ENCODE results near the gene FBXO47.
"Not testable (repeated sequence)": the region's sequence is repeated elsewhere in the genome, so short reads cannot be mapped to it uniquely, and the experiment has no call there.

The FBXO47 gene

DNA sequence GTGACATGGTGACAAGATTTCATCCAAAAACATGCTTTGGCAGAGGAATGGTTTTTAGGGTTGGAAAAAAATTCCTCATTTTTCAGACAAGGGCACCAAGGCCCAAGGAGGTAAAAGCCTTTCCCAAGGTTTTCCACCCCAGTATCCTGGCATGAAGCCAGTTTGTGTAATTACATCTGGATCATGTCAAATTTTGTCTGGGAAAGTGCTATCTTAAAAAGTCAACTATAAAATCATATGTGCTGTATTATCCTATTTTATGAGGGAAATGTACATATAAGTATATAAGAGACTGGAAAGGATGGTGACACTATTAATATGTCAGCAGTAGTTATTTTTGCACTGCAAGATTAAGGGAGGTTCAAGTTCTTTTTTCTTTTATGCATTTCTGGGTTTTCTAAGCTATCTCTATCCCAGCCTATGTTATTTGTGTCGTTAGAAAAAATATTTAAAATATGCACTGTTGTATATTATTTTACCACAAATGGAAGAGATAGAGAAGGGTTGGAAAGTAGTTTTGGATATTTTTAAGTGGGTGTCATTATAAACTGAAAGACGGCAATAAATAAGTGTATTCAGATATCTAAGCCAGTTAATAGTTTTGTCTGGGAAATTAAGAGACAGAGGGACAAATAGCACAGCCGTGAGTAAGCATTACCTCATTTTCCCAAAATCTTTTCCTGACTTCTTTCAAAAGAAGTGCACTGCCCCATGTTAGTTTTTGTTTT is 13.5 kb upstream of the FBXO47 start:
- no peak overlapping the region for H3K4me3 ChIP-seq (replicated peaks; ENCODE audit: low read depth, low read length)
- TF ChIP-seq CTCF (IDR thresholded peaks at IDR 0.05; ENCODE audit: low read depth, low read length, missing control alignments) = no peak
- DNase-seq (ENCODE audit: extremely low read depth, low read depth) = no peak

DNA sequence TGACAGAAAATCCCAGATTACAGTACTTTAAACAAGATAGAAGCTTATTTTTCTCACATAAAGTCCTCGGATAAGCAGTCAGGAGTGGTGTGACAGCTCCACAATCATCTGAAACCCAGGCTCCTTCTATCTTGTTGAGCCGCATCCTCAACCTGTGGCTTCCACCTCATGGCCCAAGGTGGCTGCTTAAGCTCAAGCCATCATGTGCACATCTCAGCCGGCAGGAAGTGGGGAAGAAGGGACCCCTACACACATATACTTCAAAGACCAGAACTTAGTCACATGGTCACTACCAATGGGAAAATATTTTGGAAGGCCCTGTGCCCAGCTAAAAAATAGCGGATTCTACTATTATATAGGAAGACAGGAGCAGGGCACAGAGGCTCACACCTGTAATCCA is 11.0 kb upstream of the FBXO47 start:
- no peak for DNase-seq (ENCODE audit: extremely low read depth, low read depth)
- no peak for TF ChIP-seq CTCF (IDR thresholded peaks at IDR 0.05; ENCODE audit: low read depth, low read length, missing control alignments)
- no peak overlapping the region for H3K4me3 ChIP-seq (replicated peaks; ENCODE audit: low read depth, low read length)

DNA sequence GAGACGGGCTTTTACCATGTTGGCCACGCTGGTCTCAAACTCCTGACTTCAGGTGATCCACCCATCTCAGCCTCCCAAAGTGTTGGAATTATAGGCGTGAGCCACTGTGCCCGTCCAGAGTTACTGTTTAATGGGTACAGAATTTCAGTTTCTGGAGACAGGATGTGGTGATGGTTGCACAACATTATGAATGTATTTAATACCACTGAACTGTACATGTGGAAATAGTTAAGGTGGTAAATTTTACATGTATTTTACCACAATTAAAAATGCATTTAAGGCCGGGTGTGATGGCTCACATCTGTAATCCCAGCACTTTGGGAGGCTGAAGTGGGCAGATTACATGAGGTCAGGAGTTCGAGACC is 9.0 kb upstream of the FBXO47 start:
- not testable (repeated sequence) for DNase-seq (ENCODE audit: extremely low read depth, low read depth); H3K4me3 ChIP-seq (replicated peaks; ENCODE audit: low read depth, low read length)

DNA sequence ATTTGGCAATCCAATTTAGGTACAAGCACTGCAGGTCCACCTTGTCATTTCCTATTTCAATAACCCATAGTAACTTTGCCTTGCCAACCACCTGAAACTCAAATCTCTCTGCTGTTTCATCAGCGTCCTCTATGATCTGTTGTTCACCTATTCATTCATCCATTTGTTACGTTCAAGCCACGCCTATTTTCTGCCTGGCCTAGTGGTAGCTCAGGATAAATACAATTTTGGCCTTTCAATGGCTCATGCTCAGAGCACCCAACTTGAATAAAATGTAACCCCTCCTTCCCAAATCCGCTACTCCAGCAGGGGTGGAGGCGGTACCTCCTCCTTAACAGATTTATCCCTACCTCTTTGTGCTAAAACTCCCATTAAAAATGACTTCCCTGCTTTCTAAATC is 3.6 kb upstream of the FBXO47 start:
- no peak overlapping the region for H3K4me3 ChIP-seq (replicated peaks; ENCODE audit: low read depth, low read length)
- no peak for DNase-seq (ENCODE audit: extremely low read depth, low read depth)
- no peak for TF ChIP-seq CTCF (IDR thresholded peaks at IDR 0.05; ENCODE audit: low read depth, low read length, missing control alignments)

- DNase-seq (ENCODE audit: extremely low read depth, low read depth) = no peak
- no peak for TF ChIP-seq CTCF (IDR thresholded peaks at IDR 0.05; ENCODE audit: low read depth, low read length, missing control alignments)
- H3K4me3 ChIP-seq (replicated peaks; ENCODE audit: low read depth, low read length) = no peak overlapping the region
Measured at GRCh38 chr17:38970128-38970527, 2.9 kb upstream of the FBXO47 start.

- DNase-seq (ENCODE audit: extremely low read depth, low read depth) = no peak
- TF ChIP-seq CTCF (IDR thresholded peaks at IDR 0.05; ENCODE audit: low read depth, low read length, missing control alignments) = no peak
- no peak overlapping the region for H3K4me3 ChIP-seq (replicated peaks; ENCODE audit: low read depth, low read length)
Measured at GRCh38 chr17:38969281-38969680, 2.1 kb upstream of the FBXO47 start.

DNA sequence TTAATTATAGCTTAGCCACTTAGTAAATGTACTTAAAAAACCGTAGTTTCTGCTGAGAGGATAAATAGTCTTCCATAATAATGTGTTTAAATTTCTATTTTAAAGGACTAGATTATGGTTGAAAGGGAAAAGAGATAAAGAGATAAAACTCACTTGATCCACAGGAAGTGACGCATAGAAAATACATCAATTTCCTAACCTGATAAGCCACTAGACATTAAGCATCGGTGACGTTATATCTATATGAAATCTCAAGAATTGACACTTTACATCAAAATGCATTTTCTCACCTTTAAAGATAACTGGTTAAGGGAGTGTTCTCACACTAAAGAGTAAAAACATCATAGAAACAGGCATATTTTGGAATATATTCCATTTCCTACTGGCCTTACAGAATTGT is 5.8 kb downstream of the FBXO47 start:
- DNase-seq (ENCODE audit: extremely low read depth, low read depth) = no peak
- no peak for TF ChIP-seq CTCF (IDR thresholded peaks at IDR 0.05; ENCODE audit: low read depth, low read length, missing control alignments)
- no peak overlapping the region for H3K4me3 ChIP-seq (replicated peaks; ENCODE audit: low read depth, low read length)

All from HFF-Myc (cell line).